ENCODE data around the gene RAC3.
A peak's percentile ranks its signal among the peaks of the same experiment; 100 is the strongest.

RAC3 gene

DNA sequence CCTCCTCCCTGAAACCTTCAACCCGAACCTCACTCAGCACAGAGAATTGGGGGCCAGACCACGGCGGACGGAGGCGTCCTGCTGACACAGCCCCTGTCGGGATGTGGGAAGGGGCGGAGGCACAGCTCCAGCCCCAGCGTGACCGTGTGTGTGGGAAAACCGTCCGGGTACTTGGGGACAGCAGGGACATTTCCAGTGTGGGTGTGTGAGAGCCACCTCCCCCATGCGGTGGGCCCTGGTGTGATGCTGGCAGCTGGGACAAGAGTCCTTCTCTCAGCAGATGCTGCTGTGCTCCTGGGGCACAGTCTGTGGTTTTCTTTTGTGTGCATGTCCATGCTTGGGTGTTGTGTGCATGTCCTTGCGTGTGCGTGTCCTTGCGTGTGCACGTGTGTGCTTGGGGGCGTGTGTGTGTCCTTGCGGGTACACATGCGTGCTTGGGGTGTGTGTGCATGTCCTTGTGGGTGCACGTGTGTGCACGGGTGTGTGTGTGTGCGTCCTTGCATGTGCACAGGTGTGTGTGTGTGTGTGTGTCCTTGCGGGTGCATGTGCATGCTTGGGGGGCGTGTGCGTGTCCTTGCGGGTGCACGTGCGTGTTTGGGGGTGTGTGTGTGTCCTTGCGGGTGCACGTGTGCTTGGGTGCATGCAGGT lies 25.7 kb upstream of the RAC3 start:
- Histone ChIP-seq H2BK5ac (ENCODE audit: low read depth, low read length, poor library complexity) (no peak overlapping the region), H3K4me3 (ENCODE audit: low read depth, low read length) (peak overlapping the region; percentile 11), H2AFZ (ENCODE audit: insufficient read depth, low read length, poor library complexity) (no peak overlapping the region), H3K4ac (ENCODE audit: low read depth, low read length) (no peak overlapping the region), H3K27me3 (ENCODE audit: insufficient read depth, low read length) (no peaks in the 10 kb centered on the region), H3K36me3 (ENCODE audit: control insufficient read depth in 1 of 2, insufficient read depth in 2 of 2, low read length in 2 of 2) (peaks cover 0 to 3% of the 10 kb centered on the region in 2 experiments), H4K91ac (ENCODE audit: low read depth, low read length) (peak overlapping the region; percentile 98), H3K23ac (ENCODE audit: low read length) (no peak overlapping the region), H3K79me1 (ENCODE audit: low read length) (peaks cover 27% of the 10 kb centered on the region), H3K18ac (ENCODE audit: low read length) (peak overlapping the region; percentile 87), H2AK5ac (ENCODE audit: low read length) (peak overlapping the region; percentile 82), H3K27ac (ENCODE audit: low read depth, low read length) (no peak overlapping the region), H4K12ac (ENCODE audit: low read depth, low read length) (no peak overlapping the region), H3K79me2 (ENCODE audit: control insufficient read depth, insufficient read depth, low read length, poor library complexity) (peaks cover 6% of the 10 kb centered on the region), H3K4me2 (ENCODE audit: low read length) (no peak overlapping the region), H3K9ac (ENCODE audit: low read length) (no peak overlapping the region), H3K4me1 (ENCODE audit: control insufficient read depth in 1 of 2, insufficient read depth in 2 of 2, low read length in 2 of 2) (peaks cover 28 to 36% of the 10 kb centered on the region in 2 experiments), H4K8ac (ENCODE audit: low read depth, low read length) (no peak overlapping the region), H3K14ac (ENCODE audit: low read length) (no peak overlapping the region), H2BK12ac (ENCODE audit: low read length) (peak overlapping the region; percentile 96), H3K9me3 (ENCODE audit: insufficient read depth, low read depth, low read length) (peaks cover 5% of the 10 kb centered on the region), H2BK120ac (ENCODE audit: insufficient read depth, low read length, poor library complexity) (peak overlapping the region; percentile 95)
- peak in 1 of 2 donors; percentile 48 for DNase-seq
- WGBS (ENCODE audit: extremely low coverage, insufficient coverage, insufficient read length), result no CpG with 5 or more reads among the region's 30 CpGs

DNA sequence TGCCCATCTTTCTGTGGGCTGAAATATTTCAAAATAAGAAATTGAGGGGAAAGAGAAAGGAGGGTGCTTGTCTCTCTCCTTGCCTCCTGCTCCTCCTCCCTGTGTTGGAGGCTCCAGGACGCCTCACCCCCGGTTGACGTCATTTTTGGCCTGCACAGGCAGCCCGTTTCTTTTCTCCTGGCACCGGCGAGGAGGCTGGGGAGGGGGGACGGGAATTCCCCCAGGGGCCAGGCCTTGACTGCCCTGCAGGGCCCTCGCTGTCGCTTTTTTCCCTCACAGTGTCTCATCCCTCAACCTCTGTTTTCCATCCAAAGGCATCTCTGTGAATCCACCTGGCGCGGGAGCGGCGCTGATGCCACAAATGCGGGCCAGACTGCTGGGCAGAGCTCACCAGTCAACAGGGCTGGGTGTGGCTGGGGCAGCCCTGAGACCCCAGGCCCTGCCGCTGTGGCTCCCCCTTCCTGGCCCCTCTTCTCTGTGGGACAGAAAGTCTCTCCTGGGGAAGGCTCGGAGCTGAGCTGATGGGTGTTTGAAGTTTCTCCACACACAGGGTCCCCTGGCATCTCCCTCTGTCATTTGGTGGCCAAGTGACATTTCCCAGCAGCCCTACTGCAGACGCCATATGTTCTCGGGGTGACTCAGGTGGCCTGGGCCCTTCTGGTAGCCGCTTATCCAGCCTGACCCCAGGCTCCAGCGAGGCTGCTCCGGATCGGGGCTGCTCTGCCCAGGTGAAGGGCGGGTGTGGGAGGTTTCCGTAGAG lies 24.8 kb upstream of the RAC3 start:
- Histone ChIP-seq H3K4me1 (ENCODE audit: control insufficient read depth in 1 of 2, insufficient read depth in 2 of 2, low read length in 2 of 2) (peaks cover 28 to 36% of the 10 kb centered on the region in 2 experiments), H3K79me1 (ENCODE audit: low read length) (peaks cover 27% of the 10 kb centered on the region), H2BK12ac (ENCODE audit: low read length) (peak overlapping the region; percentile 54), H2BK120ac (ENCODE audit: insufficient read depth, low read length, poor library complexity) (no peak overlapping the region), H4K91ac (ENCODE audit: low read depth, low read length) (peak overlapping the region; percentile 58), H3K36me3 (ENCODE audit: control insufficient read depth in 1 of 2, insufficient read depth in 2 of 2, low read length in 2 of 2) (peaks cover 0 to 3% of the 10 kb centered on the region in 2 experiments), H3K27ac (ENCODE audit: low read depth, low read length) (no peak overlapping the region), H3K4me3 (ENCODE audit: low read depth, low read length) (no peak overlapping the region), H3K23ac (ENCODE audit: low read length) (no peak overlapping the region), H3K9me3 (ENCODE audit: insufficient read depth, low read depth, low read length) (peaks cover 5% of the 10 kb centered on the region), H3K27me3 (ENCODE audit: insufficient read depth, low read length) (no peaks in the 10 kb centered on the region), H3K9ac (ENCODE audit: low read length) (no peak overlapping the region), H3K14ac (ENCODE audit: low read length) (peak overlapping the region; percentile 11), H2BK5ac (ENCODE audit: low read depth, low read length, poor library complexity) (no peak overlapping the region), H2AFZ (ENCODE audit: insufficient read depth, low read length, poor library complexity) (no peak overlapping the region), H2AK5ac (ENCODE audit: low read length) (no peak overlapping the region), H3K18ac (ENCODE audit: low read length) (peak overlapping the region; percentile 5), H4K12ac (ENCODE audit: low read depth, low read length) (no peak overlapping the region), H3K4ac (ENCODE audit: low read depth, low read length) (no peak overlapping the region), H3K4me2 (ENCODE audit: low read length) (no peak overlapping the region), H4K8ac (ENCODE audit: low read depth, low read length) (no peak overlapping the region), H3K79me2 (ENCODE audit: control insufficient read depth, insufficient read depth, low read length, poor library complexity) (peaks cover 6% of the 10 kb centered on the region)
- WGBS (ENCODE audit: extremely low coverage, insufficient coverage, insufficient read length), result no CpG with 5 or more reads among the region's 24 CpGs
- peak; percentile 78 to 83 for DNase-seq

DNA sequence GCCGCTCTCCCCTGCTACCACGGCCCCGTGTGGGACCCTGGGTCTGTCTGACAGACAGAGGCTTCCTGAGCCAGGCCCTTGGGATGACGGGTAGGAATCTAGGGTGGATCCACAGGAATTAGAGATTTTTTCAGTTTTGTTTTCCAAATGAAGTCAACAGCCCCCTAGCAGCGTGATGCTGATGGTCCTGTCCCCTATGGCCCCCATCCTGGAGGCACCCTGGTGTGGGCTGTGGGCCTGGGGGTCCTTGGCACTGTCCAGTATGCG lies 24.3 kb upstream of the RAC3 start:
- Histone ChIP-seq H3K9me3 (ENCODE audit: insufficient read depth, low read depth, low read length) (peaks cover 5% of the 10 kb centered on the region), H3K4me2 (ENCODE audit: low read length) (no peak overlapping the region)

DNA sequence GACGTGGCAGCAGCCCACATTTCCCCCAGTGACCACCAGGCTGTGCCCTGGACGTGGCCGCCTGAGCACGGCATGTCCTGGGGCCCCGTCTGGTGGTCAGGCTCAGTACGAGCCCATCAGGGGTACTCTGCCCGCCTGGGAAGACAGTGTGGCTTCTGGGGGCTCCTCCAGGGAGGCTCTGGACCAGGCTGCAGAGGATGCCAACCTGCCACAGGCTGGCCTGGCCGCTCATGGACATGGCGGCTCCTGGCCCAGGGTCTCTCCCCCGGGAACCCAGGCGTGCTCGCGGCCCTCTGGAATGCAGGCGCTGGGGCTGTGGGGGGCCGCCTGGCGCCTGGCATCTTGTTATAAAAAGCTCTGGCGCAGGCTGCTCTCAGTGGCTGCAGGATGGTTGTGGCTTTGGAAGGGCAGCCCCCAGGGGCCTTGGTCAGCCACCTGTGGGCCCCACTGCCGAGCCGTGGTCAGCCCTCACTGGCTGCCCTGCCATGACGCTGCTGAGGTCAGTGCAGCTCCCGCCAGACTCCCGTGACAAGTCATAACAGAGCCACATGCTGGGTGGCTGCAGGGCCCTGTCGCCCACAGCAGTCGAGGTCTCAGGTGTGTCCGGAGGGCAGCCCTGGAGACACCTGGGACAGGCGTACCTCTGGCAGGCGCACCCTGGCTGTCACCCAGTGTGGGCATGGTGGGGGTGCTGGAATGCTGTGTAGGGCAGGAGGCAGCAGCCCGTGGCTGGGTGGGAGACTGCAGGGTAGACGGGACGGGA lies 23.8 kb upstream of the RAC3 start:
- H3K23ac ChIP-seq (ENCODE audit: low read length), result no peak overlapping the region
- H3K4ac ChIP-seq (ENCODE audit: low read depth, low read length), result no peak overlapping the region
- peak overlapping the region; percentile 58 for H4K91ac ChIP-seq (ENCODE audit: low read depth, low read length)
- peaks cover 5% of the 10 kb centered on the region for H3K9me3 ChIP-seq (ENCODE audit: insufficient read depth, low read depth, low read length)
- H2BK5ac ChIP-seq (ENCODE audit: low read depth, low read length, poor library complexity), result no peak overlapping the region
- no CpG with 5 or more reads among the region's 30 CpGs for WGBS (ENCODE audit: extremely low coverage, insufficient coverage, insufficient read length)
- H2AFZ ChIP-seq (ENCODE audit: insufficient read depth, low read length, poor library complexity), result no peak overlapping the region
- H3K4me3 ChIP-seq (ENCODE audit: low read depth, low read length), result no peak overlapping the region
- peak; percentile 78 to 86 for DNase-seq
- peaks cover 8% of the 10 kb centered on the region for H3K79me2 ChIP-seq (ENCODE audit: control insufficient read depth, insufficient read depth, low read length, poor library complexity)
- peak overlapping the region; percentile 34 for H2AK5ac ChIP-seq (ENCODE audit: low read length)
- no peak overlapping the region for H4K12ac ChIP-seq (ENCODE audit: low read depth, low read length)
- H3K4me1 ChIP-seq (ENCODE audit: control insufficient read depth in 1 of 2, insufficient read depth in 2 of 2, low read length in 2 of 2), result peaks cover 35 to 44% of the 10 kb centered on the region in 2 experiments
- H3K9ac ChIP-seq (ENCODE audit: low read length), result peak overlapping the region; percentile 20
- H3K27me3 ChIP-seq (ENCODE audit: insufficient read depth, low read length), result no peaks in the 10 kb centered on the region
- H3K36me3 ChIP-seq (ENCODE audit: control insufficient read depth in 1 of 2, insufficient read depth in 2 of 2, low read length in 2 of 2), result peaks cover 3 to 9% of the 10 kb centered on the region in 2 experiments
- no peak overlapping the region for H3K27ac ChIP-seq (ENCODE audit: low read depth, low read length)
- no peak overlapping the region for H4K8ac ChIP-seq (ENCODE audit: low read depth, low read length)
- H3K14ac ChIP-seq (ENCODE audit: low read length), result peak overlapping the region; percentile 16
- peak overlapping the region; percentile 25 for H3K18ac ChIP-seq (ENCODE audit: low read length)
- H2BK120ac ChIP-seq (ENCODE audit: insufficient read depth, low read length, poor library complexity), result no peak overlapping the region
- H2BK12ac ChIP-seq (ENCODE audit: low read length), result peak overlapping the region; percentile 5
- H3K79me1 ChIP-seq (ENCODE audit: low read length), result peaks cover 34% of the 10 kb centered on the region
- H3K4me2 ChIP-seq (ENCODE audit: low read length), result no peak overlapping the region

More for the DNA sequence above, 24.3 kb upstream of the RAC3 start:
- Histone ChIP-seq H3K36me3 (ENCODE audit: control insufficient read depth in 1 of 2, insufficient read depth in 2 of 2, low read length in 2 of 2) (peaks cover 3 to 8% of the 10 kb centered on the region in 2 experiments), H3K4me1 (ENCODE audit: control insufficient read depth in 1 of 2, insufficient read depth in 2 of 2, low read length in 2 of 2) (peaks cover 29 to 39% of the 10 kb centered on the region in 2 experiments), H3K14ac (ENCODE audit: low read length) (peak overlapping the region; percentile 11), H2AFZ (ENCODE audit: insufficient read depth, low read length, poor library complexity) (no peak overlapping the region), H3K4me3 (ENCODE audit: low read depth, low read length) (no peak overlapping the region), H4K12ac (ENCODE audit: low read depth, low read length) (no peak overlapping the region), H3K23ac (ENCODE audit: low read length) (no peak overlapping the region), H3K27me3 (ENCODE audit: insufficient read depth, low read length) (no peaks in the 10 kb centered on the region), H3K18ac (ENCODE audit: low read length) (peak overlapping the region; percentile 5), H3K27ac (ENCODE audit: low read depth, low read length) (no peak overlapping the region), H2BK5ac (ENCODE audit: low read depth, low read length, poor library complexity) (no peak overlapping the region), H3K79me2 (ENCODE audit: control insufficient read depth, insufficient read depth, low read length, poor library complexity) (peaks cover 6% of the 10 kb centered on the region), H3K9ac (ENCODE audit: low read length) (no peak overlapping the region), H2BK120ac (ENCODE audit: insufficient read depth, low read length, poor library complexity) (no peak overlapping the region), H2AK5ac (ENCODE audit: low read length) (peak overlapping the region; percentile 31), H3K79me1 (ENCODE audit: low read length) (peaks cover 30% of the 10 kb centered on the region), H4K8ac (ENCODE audit: low read depth, low read length) (no peak overlapping the region), H2BK12ac (ENCODE audit: low read length) (peak overlapping the region; percentile 12), H4K91ac (ENCODE audit: low read depth, low read length) (peak overlapping the region; percentile 58), H3K4ac (ENCODE audit: low read depth, low read length) (no peak overlapping the region)
- peak in 1 of 2 donors; percentile 62 for DNase-seq
- no CpG with 5 or more reads among the region's 6 CpGs for WGBS (ENCODE audit: extremely low coverage, insufficient coverage, insufficient read length)
